Measurements from ENCODE around the gene RBMS1.
A peak's percentile ranks its signal among the peaks of the same experiment; 100 is the strongest.

Gene RBMS1

GRCh38 chr2:160408173-160408958, 85.2 kb downstream of the RBMS1 start:
- DNase-seq (ENCODE audit: low spot score) = peak; percentile 30

- DNase-seq (ENCODE audit: low spot score) = peak; percentile 48
Measured at GRCh38 chr2:160407393-160408172, 86.0 kb downstream of the RBMS1 start.

GRCh38 chr2:160406591-160407392, 86.8 kb downstream of the RBMS1 start:
- DNase-seq (ENCODE audit: low spot score) = peak; percentile 65

GRCh38 chr2:160405077-160405867, 88.3 kb downstream of the RBMS1 start:
- DNase-seq (ENCODE audit: low spot score) = no peak

- DNase-seq (ENCODE audit: low spot score) = no peak
Measured at GRCh38 chr2:160402997-160403979, 90.3 kb downstream of the RBMS1 start.

- no peak for DNase-seq (ENCODE audit: low spot score)
Measured at GRCh38 chr2:160402501-160402900, 91.1 kb downstream of the RBMS1 start.

- no peak for DNase-seq (ENCODE audit: low spot score)
Measured at GRCh38 chr2:160401895-160402294, 91.7 kb downstream of the RBMS1 start.

- no peak for DNase-seq (ENCODE audit: low spot score)
Measured at GRCh38 chr2:160399880-160400279, 93.7 kb downstream of the RBMS1 start.

- DNase-seq (ENCODE audit: low spot score) = no peak
Measured at GRCh38 chr2:160397530-160397865, 96.1 kb downstream of the RBMS1 start.

- no peak for DNase-seq (ENCODE audit: low spot score)
Measured at GRCh38 chr2:160394153-160394552, 99.5 kb downstream of the RBMS1 start.

- no peak for DNase-seq (ENCODE audit: low spot score)
Measured at GRCh38 chr2:160392201-160392600, 101.4 kb downstream of the RBMS1 start.

- no peak for DNase-seq (ENCODE audit: low spot score)
Measured at GRCh38 chr2:160390544-160391455, 102.8 kb downstream of the RBMS1 start.

GRCh38 chr2:160389875-160390274, 103.7 kb downstream of the RBMS1 start:
- no peak for DNase-seq (ENCODE audit: low spot score)

- no peak for DNase-seq (ENCODE audit: low spot score)
Measured at GRCh38 chr2:160388464-160389263, 104.9 kb downstream of the RBMS1 start.

- DNase-seq (ENCODE audit: low spot score) = peak; percentile 60
Measured at GRCh38 chr2:160387558-160388262, 105.9 kb downstream of the RBMS1 start.

- no peak for DNase-seq (ENCODE audit: low spot score)
Measured at GRCh38 chr2:160384791-160385190, 108.8 kb downstream of the RBMS1 start.

- no peak for DNase-seq (ENCODE audit: low spot score)
Measured at GRCh38 chr2:160381425-160381951, 112.1 kb downstream of the RBMS1 start.

- no peak for DNase-seq (ENCODE audit: low spot score)
Measured at GRCh38 chr2:160380611-160381010, 113.0 kb downstream of the RBMS1 start.

Measured in kidney capillary endothelial cell (primary cell).